Measurements from ENCODE around the gene MBNL1.
"Not testable (repeated sequence)": the region's sequence is repeated elsewhere in the genome, so short reads cannot be mapped to it uniquely, and the experiment has no call there.

MBNL1 gene

DNA sequence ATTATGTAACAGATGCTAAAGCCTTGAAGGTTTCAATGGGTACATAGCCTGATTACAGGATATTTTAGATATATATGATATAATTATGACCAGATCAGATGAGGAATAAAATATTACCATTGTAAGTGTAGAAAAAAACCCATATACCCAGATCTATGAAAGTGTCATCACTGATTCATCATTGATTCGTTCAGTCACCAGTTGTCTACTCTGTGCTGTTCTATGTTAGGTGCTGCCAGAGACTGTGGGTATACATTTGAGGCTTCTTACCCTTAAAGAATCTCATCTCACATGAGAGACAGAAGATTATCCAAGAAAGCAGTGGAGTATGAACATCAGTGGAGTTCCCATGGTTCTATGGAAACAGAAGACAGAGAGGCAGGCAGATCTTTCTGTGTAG lies 92.2 kb downstream of the MBNL1 start:
- H3K4me1 Mint-ChIP-seq: peaks cover 10% of the 10 kb centered on the region
- TF ChIP-seq, protein P1, sequence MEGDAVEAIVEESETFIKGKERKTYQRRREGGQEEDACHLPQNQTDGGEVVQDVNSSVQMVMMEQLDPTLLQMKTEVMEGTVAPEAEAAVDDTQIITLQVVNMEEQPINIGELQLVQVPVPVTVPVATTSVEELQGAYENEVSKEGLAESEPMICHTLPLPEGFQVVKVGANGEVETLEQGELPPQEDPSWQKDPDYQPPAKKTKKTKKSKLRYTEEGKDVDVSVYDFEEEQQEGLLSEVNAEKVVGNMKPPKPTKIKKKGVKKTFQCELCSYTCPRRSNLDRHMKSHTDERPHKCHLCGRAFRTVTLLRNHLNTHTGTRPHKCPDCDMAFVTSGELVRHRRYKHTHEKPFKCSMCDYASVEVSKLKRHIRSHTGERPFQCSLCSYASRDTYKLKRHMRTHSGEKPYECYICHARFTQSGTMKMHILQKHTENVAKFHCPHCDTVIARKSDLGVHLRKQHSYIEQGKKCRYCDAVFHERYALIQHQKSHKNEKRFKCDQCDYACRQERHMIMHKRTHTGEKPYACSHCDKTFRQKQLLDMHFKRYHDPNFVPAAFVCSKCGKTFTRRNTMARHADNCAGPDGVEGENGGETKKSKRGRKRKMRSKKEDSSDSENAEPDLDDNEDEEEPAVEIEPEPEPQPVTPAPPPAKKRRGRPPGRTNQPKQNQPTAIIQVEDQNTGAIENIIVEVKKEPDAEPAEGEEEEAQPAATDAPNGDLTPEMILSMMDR (IDR thresholded peaks at IDR 0.05): no peak

DNA sequence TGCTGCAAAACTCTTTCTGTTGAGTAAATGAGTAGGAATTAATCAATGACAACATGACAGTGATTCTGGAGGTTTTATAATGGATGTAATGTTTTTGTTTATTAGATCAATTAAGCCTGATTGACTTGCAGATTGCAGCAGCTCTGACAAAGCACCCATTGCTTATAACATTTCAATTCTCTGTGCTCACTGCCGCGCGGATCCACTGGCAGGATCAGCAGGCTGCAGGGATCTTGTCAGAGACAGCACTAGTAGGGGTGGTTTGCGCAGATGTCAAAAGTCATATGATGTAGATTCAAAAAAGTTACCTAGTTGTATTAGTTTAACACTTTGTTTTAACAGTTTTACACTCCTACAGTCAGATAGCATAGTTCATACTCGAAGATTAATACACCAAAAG lies 93.4 kb downstream of the MBNL1 start:
- Mint-ChIP-seq H3K4me1 (peaks cover 7% of the 10 kb centered on the region), H3K36me3 (ENCODE audit: low read depth) (no peaks in the 10 kb centered on the region), H3K4me3 (no peak overlapping the region), H3K27ac (no peak overlapping the region), H3K27me3 (ENCODE audit: low read depth, poor library complexity) (no peaks in the 10 kb centered on the region), H3K9me3 (peaks cover 2% of the 10 kb centered on the region)
- no peak for DNase-seq
- TF ChIP-seq, protein P1 (IDR thresholded peaks at IDR 0.05): no peak

More for the DNA sequence above, 92.2 kb downstream of the MBNL1 start:
- Mint-ChIP-seq H3K9me3 (no peaks in the 10 kb centered on the region), H3K4me3 (no peak overlapping the region), H3K27ac (no peak overlapping the region), H3K36me3 (ENCODE audit: low read depth) (no peaks in the 10 kb centered on the region), H3K27me3 (ENCODE audit: low read depth, poor library complexity) (no peaks in the 10 kb centered on the region)
- DNase-seq: no peak

DNA sequence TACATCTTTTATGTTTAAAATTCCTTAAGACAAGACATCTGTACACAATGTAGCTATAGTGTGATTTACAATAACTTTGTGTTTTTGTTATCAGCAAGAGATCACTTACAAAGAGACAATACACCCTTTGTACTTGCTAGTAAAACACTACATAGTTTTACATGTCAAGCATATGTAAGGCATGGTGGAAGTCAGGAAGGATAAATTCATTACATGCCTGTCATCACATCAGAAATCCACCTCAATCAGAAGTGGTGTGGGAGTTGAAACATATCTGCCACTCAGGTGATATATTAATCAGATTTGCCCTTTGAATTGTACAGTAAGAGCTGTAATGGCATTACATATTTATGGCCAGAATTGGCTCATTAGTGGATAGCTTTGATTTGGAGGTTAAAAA lies 95.5 kb downstream of the MBNL1 start:
- no peak overlapping the region for H3K27ac Mint-ChIP-seq
- no peak overlapping the region for H3K4me3 Mint-ChIP-seq
- TF ChIP-seq, protein P1 (IDR thresholded peaks at IDR 0.05): no peak
- H3K9me3 Mint-ChIP-seq: peaks cover 21% of the 10 kb centered on the region
- no peaks in the 10 kb centered on the region for H3K4me1 Mint-ChIP-seq
- DNase-seq: no peak
- H3K36me3 Mint-ChIP-seq (ENCODE audit: low read depth): no peaks in the 10 kb centered on the region
- H3K27me3 Mint-ChIP-seq (ENCODE audit: low read depth, poor library complexity): no peaks in the 10 kb centered on the region

DNA sequence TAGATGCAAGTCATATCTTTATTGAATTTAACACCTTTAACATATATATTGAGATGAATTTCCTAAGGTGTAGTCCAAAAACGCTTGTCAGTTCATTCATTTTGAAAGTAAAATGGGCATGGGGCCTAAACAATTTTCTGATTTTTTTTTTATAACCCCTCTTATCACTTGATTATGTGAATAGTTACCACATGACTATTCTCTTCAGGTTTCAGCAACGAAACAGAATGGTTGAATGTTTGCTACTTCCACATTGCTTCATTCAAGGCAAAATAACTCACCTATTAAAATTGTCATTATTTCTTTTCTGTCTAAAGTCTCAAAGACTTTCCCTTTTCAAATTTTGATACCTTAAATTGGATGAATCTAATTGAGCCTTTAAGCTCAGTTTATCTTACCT lies 96.4 kb downstream of the MBNL1 start:
- Mint-ChIP-seq H3K27me3 (ENCODE audit: low read depth, poor library complexity) (no peaks in the 10 kb centered on the region), H3K9me3 (peaks cover 28% of the 10 kb centered on the region), H3K4me3 (no peak overlapping the region), H3K36me3 (ENCODE audit: low read depth) (no peaks in the 10 kb centered on the region), H3K27ac (no peak overlapping the region), H3K4me1 (no peaks in the 10 kb centered on the region)
- TF ChIP-seq, protein P1 (IDR thresholded peaks at IDR 0.05): no peak
- DNase-seq: no peak

DNA sequence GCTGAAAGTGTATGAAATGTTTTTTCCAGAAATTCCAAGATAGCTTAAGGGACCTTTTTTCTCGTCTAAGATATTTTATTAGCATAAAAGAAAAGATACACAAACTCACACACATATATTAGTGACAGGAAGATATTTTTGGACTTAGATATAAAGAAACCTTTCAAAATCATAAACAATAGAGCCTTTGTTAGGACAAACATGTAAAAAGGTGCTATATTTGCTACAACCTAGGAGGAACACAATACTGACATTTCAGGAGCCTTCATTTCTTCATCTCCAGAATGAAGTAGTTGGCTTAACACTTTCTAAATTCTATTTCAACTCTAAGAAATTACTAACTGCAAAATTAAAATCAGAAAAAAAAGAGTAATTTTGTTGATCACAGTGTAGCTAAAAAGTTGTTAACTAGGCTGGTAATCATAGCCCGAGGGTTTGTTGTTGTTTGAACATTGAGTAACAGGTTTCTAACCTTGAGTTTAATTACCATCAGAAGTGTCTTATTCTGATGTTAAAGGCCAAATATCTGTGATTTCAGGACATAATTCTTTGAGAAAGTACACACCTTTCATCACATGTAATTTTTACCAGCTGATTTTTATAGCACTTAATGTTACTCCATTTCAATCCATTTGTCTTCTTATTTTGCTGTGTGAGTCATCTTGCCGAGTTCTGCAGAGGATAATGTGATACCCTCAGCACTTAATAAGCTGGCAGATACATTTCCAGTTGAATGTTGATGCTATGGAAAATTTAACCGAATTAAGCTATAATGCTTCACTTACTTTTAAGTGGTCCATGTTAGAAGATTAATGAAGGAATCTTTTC lies 97.3 kb downstream of the MBNL1 start:
- no peak for DNase-seq
- no peaks in the 10 kb centered on the region for H3K27me3 Mint-ChIP-seq (ENCODE audit: low read depth, poor library complexity)
- peaks cover 31% of the 10 kb centered on the region for H3K9me3 Mint-ChIP-seq
- H3K4me3 Mint-ChIP-seq: no peak overlapping the region
- TF ChIP-seq, protein P1 (IDR thresholded peaks at IDR 0.05): no peak
- no peak overlapping the region for H3K27ac Mint-ChIP-seq
- H3K4me1 Mint-ChIP-seq: no peaks in the 10 kb centered on the region
- no peaks in the 10 kb centered on the region for H3K36me3 Mint-ChIP-seq (ENCODE audit: low read depth)

DNA sequence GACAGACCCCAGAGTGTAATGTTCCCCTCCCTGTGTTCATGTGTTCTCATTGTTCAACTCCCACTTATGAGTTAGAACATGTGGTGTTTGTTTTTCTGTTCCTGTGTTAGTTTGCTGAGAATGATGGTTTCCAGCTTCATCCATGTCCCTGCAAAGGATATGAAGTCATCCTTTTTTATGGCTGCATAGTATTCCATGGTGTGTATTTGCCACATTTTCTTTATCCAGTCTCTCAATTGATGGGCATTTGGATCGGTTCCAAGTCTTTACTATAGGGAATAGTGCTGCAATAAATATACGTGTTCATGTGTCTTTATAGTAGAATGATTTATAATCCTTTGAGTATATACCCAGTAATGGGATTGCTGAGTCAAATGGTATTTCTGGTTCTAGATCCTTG lies 98.5 kb downstream of the MBNL1 start:
- H3K9me3 Mint-ChIP-seq: peaks cover 40% of the 10 kb centered on the region
- not testable (repeated sequence) for H3K27me3 Mint-ChIP-seq (ENCODE audit: low read depth, poor library complexity); DNase-seq; H3K27ac Mint-ChIP-seq; H3K4me3 Mint-ChIP-seq; H3K36me3 Mint-ChIP-seq (ENCODE audit: low read depth); H3K4me1 Mint-ChIP-seq

DNA sequence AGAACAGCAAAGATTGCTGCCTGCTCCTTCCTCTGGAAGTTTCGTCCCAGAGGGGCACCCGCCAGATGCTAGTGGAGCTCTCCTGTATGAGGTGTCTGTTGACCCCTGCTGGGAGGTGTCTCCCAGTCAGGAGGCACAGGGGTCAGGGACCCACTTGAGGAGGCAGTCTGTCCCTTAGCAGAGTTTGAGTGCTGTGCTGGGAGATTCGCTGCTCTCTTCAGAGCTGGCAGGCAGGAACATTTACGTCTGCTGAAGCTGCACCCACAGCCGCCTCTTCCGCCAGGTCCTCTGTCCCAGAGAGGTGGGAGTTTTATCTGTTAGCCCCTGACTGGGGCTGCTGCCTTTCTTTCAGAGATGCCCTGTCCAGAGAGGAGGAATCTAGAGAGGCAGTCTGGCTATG lies 103.9 kb downstream of the MBNL1 start:
- peak overlapping the region; percentile 47 for H3K27ac Mint-ChIP-seq
- peaks cover 42% of the 10 kb centered on the region for H3K9me3 Mint-ChIP-seq
- H3K4me1 Mint-ChIP-seq: not testable (repeated sequence)

More for the DNA sequence above, 103.9 kb downstream of the MBNL1 start:
- peaks cover 12% of the 10 kb centered on the region for H3K36me3 Mint-ChIP-seq (ENCODE audit: low read depth)
- not testable (repeated sequence) for H3K4me3 Mint-ChIP-seq; H3K27me3 Mint-ChIP-seq (ENCODE audit: low read depth, poor library complexity); DNase-seq

Measured in nephron progenitor cell (in vitro differentiated cells).